Astrocyte of the spinal cord (primary cell): ENCODE results near the gene RFLNA.

Experiments
- DNase-seq: peaks from one replicate; pipeline ENCODE4 v3.0.0; 2011; ENCODE audit warnings: low read depth, low spot score
- H3K4me3 ChIP-seq: 2 replicates; pipeline ENCODE4 v1.5.1; 2011; ENCODE audit warnings: low read depth, mild to moderate bottlenecking, low read length, moderate library complexity
- CTCF ChIP-seq: IDR thresholded peaks from 2 replicates; pipeline ENCODE4 v1.5.1; 2012; ENCODE audit warnings: low read depth, mild to moderate bottlenecking, low read length, inconsistent platforms
- in situ Hi-C: cut with HindIII; loops from 2 replicates; pipeline ENCODE4 v1.10.0; 2017; ENCODE audit warnings: low sequenced_read_pairs

The RFLNA gene

GRCh38 chr12:124306686-124307555 lies 12.0 kb downstream of the RFLNA start:
- H3K4me3 ChIP-seq, result no peak overlapping the region
- no peak for DNase-seq
- no peak for TF ChIP-seq CTCF
- in situ Hi-C loops, result no loop called here

- no peak for TF ChIP-seq CTCF
- in situ Hi-C loops, result no loop called here
Observed at GRCh38 chr12:124307556-124307825, 12.6 kb downstream of the RFLNA start.

GRCh38 chr12:124308741-124309140 lies 13.8 kb downstream of the RFLNA start:
- TF ChIP-seq CTCF, result no peak
- no peak for DNase-seq

More at GRCh38 chr12:124307556-124307825, 12.6 kb downstream of the RFLNA start:
- H3K4me3 ChIP-seq, result no peak overlapping the region
- DNase-seq, result no peak

GRCh38 chr12:124309231-124309630 lies 14.3 kb downstream of the RFLNA start:
- DNase-seq, result no peak
- TF ChIP-seq CTCF, result no peak
- no peak overlapping the region for H3K4me3 ChIP-seq
- in situ Hi-C loops, result no loop called here

More at GRCh38 chr12:124308741-124309140, 13.8 kb downstream of the RFLNA start:
- H3K4me3 ChIP-seq, result no peak overlapping the region
- in situ Hi-C loops, result no loop called here

- in situ Hi-C loops, result no loop called here
- TF ChIP-seq CTCF, result no peak
- DNase-seq, result no peak
- H3K4me3 ChIP-seq, result no peak overlapping the region
Observed at GRCh38 chr12:124309744-124310143, 14.9 kb downstream of the RFLNA start.

GRCh38 chr12:124310178-124310577 lies 15.3 kb downstream of the RFLNA start:
- no peak for DNase-seq
- no peak for TF ChIP-seq CTCF
- in situ Hi-C loops, result no loop called here
- no peak overlapping the region for H3K4me3 ChIP-seq
